SKM-1 (cell line): ENCODE data around the gene FBXL4.
"Not testable (repeated sequence)": the region's sequence is repeated elsewhere in the genome, so short reads cannot be mapped to it uniquely, and the experiment has no call there.

Experiments used
- DNase-seq: peaks from one replicate; lab custom pipeline; 2025; ENCODE audit not compliant: unreplicated experiment; lab: John Stamatoyannopoulos, UW

Gene FBXL4

DNA sequence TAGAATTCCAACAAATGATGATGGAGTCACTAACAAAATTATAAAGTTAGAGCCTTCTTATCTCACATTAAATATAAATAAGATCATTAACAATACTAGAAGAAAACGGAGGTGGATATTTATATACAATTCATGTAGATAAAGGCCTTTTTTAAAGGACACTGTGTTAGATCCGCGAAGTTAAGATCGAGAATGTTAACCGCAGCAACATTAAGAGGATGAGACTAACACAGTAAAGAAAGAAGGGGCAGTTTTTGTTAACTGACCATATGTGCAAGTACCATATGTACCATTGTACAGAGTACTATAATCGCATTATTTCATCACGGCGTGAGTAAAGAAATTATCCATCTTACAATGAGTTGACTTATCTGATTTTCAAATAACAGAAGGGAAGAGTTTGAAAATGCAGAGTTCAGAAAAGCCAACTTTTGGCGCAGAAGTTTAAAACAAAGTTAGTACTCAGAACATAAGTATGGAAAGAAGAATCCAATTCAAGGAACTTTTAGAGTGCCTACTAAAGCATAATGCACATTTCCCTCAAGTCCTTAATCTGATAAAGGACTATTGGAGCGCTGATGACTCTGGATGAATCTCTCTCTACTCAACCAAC is 1.4 kb downstream of the FBXL4 start:
- DNase-seq: no peak

GRCh38 chr6:98945311-98946115 is 2.2 kb downstream of the FBXL4 start:
- no peak for DNase-seq

- no peak for DNase-seq
Observed at GRCh38 chr6:98944598-98945081, 3.1 kb downstream of the FBXL4 start.

GRCh38 chr6:98944168-98944567 is 3.6 kb downstream of the FBXL4 start:
- no peak for DNase-seq

DNA sequence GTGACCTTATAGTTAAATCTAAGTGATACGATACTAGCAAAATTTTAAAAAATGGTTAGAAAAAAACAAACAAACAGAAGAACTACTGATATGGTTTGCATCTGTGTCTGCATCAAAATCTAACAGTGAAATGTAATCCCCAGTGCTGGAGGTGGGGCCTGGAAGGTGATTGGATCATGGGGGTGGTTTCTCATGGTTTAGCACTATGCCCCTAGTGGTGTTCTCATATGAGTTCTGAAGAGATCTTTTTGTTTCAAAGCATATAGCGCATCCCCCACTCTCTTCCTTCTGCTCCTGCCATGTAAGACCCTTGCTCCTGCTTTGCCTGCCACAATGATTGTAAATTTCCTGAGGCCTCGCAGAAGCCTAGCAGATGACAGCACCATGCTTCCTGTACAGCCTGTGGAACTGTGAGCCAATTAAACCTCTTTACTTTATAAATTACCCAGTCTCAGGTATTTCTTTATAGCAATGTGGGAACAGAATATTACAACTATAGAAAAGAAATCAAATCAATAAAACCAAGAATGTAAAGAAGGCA is 5.4 kb downstream of the FBXL4 start:
- no peak for DNase-seq

- no peak for DNase-seq
Observed at GRCh38 chr6:98941319-98941718, 6.4 kb downstream of the FBXL4 start.

DNA sequence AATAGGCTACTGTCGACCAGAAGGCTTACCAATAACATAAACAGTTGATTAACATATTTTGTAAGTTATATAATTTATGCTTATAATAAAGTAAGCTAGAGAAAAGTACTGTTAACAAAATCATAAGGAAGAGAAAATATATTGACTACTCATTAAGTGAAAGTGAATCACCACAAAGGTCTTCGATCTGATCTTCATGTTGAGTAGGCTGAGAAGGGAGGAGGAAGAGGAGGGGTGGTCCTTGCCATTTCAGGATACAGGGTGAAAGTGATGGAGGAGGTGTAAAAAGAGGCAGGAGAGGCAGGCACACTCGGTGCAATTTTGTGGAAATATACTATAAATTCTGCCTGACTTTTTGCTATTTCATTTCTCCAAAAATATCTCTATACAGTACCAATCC is 10.4 kb downstream of the FBXL4 start:
- no peak for DNase-seq

DNA sequence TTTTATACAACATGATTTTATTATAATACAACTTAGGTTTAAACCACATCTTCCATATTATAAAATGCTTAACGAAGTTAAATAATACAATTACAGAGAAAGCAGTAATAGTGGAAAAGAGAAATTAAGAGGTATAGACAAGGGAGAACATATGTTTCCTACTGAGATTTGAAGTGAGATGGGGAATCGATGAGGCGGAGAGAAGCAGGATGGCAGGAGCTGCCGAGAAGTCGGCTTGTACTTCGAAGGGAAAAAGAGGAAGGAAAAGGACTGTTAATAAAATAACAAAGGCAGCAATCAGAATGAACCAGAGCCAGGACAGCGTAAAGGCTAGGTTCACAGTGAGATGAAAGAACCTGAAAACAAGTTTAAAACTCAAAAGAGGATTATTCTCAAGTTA is 15.4 kb downstream of the FBXL4 start:
- no peak for DNase-seq

DNA sequence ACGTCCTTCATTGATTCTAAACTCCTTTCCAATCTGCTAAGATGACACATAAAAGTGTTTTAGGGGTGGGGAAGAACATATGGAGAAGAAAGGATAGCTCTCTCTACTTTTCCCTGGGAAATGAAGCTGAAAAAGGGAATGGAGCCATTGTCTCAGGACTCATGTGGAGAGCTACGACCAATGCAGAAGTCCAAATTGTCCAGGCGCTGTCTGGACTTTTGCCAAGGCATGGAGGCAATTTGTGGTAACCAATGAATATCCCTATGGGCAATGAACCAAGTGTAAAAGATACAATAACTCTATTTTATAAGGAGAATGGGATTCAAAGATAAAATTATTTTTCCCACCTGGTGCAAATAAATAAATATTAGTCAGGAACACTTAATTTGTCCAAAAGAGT is 16.1 kb downstream of the FBXL4 start:
- DNase-seq: no peak

DNA sequence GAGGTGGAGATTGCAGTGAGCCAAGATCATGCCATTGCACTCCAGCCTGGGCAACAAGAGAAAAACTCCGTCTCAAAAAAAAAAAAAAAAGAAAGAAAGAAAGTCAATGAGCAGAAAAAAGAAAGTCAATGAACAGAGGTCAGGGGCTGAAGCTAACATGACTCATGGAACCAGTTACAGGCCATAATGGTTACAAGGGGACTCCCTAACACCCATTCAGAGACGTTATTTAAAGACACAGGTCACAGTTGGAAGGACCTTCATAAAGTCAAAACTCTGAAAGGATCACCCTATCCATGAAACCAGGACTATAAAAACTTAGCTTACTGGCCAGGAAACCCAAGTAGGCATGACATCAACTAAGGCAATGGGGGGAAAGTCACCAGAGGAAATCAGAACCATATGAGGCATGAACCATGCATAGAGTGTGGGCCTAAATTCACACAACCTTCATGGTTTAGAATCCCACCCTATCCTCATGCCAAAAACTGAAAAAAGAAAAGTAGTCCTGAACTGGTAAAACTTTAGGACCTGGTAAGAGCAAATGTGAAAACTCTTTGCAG is 18.2 kb downstream of the FBXL4 start:
- no peak for DNase-seq

DNA sequence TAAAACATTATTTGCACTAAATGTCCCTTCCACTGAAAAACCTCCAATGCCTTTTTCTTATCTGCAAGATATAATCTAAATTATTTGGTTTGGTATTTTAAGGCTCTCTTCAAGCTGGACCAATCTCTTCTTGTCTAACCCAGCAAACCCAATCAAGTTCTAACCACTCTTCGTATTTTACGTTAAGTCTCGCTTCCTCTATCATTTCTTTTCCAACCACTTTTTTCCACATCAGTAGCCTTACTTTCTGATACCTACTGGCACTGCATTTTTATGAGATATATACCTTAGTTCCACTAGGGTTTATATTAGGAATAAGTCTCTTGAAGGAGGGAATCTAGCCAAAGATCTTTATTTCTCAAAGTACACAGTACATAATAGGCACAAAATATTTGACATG is 19.1 kb downstream of the FBXL4 start:
- no peak for DNase-seq

DNA sequence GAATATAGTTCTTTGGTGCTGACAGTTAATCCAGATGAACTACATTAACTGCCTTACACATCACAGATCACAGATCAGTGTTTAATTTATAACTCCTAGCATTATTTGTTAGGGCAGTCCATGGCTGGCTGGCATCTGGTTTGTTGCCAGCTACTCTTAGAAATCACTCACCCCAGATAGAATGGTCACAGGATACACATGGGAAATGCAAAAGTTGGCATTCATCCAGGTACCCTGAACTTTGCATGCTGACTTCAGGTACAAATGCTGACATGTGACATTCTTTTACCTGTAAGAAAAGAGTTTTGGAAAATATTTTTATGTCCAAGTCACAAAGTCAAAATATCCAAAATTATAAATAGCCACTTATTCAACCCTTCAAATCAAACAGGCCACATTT is 20.2 kb downstream of the FBXL4 start:
- DNase-seq: no peak

DNA sequence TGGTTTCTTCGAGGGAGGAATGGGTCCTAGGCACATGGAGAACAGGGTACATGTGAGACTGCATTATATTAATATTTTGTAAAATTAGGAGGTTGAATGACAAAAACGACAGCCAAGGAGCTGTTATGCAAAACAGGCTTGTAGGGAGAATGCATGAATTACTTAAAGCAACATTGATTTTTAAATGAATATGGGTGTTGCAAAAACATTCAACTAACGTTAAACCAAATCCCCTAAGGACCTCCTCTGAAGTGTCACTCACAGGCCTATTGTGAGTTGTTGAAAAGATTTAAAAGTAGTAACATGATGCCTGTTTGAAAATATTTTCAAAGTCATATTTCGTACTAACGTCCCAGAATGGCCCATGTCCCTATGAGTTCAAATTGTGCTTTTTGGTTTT is 21.9 kb downstream of the FBXL4 start:
- DNase-seq: no peak

DNA sequence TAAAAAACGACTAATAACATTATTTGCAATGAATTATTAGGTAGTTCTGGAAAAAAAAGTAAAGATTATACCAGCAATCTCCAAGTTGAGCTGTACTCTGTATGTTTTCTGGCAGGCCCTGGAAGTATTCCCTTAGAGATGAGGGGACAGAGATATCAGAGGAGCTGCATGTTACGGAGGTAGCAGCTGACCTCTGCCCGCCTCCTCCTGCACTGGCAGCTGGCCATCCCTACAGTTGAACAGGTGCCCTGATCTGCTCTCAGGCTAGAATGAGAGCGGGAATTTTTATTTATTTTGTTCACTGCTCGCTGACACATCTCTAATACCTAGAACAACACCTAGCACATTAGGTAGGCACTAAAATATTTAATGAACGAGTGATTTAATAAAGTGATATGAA is 23.1 kb downstream of the FBXL4 start:
- no peak for DNase-seq

DNA sequence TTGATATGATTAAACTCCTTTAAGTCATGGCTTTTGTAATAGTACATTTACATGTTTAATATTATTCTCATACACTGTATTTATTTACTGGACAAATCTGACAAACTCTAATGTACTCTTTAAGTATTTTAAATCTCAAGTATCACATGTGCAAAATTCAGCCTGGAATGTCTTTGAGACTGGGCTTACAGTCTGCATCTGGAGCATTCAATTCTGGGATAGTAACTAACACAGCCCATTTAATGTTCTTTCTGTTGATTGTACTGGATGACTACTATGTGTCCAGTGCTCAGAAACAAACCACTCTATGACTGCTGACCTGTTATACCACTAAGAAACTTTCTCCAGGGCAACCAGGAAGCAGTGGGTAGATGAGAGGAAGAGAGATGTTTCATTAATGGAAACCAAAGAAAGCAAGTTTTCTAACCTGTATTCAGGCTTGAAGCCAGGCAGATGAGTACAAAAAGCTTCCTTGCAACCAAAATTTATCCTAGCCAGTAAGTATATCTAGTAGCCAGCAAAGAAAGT is 26.8 kb downstream of the FBXL4 start:
- DNase-seq: no peak

GRCh38 chr6:98910946-98911345 is 36.8 kb downstream of the FBXL4 start:
- not testable (repeated sequence) for DNase-seq

GRCh38 chr6:98909236-98909635 is 38.5 kb downstream of the FBXL4 start:
- no peak for DNase-seq

DNA sequence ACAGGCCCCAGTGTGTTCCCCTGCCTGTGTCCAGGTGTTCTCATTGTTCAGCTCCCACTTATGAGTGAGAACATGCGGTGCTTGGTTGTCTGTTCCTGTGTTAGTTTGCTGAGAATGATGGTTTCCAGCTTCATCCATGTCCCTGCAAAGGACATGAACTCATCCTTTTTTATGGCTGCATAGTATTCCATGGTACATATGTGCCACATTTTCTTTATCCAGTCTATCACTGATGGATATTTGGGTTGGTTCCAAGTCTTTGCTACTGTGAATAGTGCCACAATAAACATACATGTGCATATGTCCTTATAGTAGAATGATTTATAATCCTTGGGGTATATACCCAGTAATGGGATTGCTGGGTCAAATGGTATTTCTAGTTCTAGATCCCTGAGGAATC is 41.4 kb downstream of the FBXL4 start:
- not testable (repeated sequence) for DNase-seq

GRCh38 chr6:98905759-98906158 is 42.0 kb downstream of the FBXL4 start:
- no peak for DNase-seq

DNA sequence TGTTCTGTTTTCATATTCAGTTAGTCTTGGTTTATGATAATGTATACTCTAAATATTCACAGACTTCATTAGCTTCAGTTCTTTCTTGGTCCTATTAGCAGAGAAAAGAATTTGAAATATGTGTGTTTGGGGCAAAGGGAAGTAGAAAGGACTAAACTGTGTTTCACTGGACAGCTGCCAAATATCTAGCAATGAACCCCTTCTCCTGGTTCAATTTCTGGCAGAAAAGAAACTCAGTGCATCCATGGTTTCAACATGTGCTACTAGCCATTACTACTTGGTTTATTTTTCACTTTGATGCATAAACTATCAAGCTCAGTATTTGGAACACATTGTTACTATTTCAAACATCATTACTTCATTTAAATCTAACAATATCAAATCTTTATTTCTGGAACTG is 43.6 kb downstream of the FBXL4 start:
- no peak for DNase-seq

GRCh38 chr6:98900706-98901105 is 47.0 kb downstream of the FBXL4 start:
- DNase-seq: no peak

- no peak for DNase-seq
Observed at GRCh38 chr6:98894810-98895209, 52.9 kb downstream of the FBXL4 start.
